ENCODE results near the gene DLG2. TPM values are rescaled to one million over a fixed set of nuclear protein-coding genes. Genes with fewer than 3 reads are reported as not detected.

The DLG2 gene
- total RNA-seq, 1 donor from 2014 or later, result 5.9 TPM

DNA sequence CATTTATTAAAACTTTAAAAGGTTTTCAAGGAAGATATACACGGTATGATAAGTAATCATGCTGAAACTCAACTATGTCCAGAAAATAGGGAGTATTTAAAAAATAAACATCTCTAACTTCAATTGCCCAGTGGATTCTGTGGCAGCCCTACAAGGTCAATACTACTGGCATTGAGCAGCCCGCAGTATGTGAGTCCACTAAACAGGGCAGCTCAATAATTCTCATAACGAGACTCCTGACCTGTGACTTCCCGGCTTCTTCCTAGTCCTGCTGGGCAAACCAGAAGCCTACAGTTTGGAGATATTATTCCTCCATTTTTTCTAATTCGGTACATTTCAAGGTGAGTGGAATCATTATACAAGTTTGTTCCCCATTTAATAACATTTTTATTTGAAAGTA, 1760.5 kb downstream of the DLG2 start:
- H3K4me3 Mint-ChIP-seq, result no peak overlapping the region
- no peak overlapping the region for H3K27ac Mint-ChIP-seq
- DNase-seq (ENCODE audit: extremely low spot score, unreplicated experiment), result no peak
- peaks cover 7% of the 10 kb centered on the region for H3K4me1 Mint-ChIP-seq (ENCODE audit: unreplicated experiment)
- no peaks in the 10 kb centered on the region for H3K36me3 Mint-ChIP-seq
- TF ChIP-seq, protein P1, sequence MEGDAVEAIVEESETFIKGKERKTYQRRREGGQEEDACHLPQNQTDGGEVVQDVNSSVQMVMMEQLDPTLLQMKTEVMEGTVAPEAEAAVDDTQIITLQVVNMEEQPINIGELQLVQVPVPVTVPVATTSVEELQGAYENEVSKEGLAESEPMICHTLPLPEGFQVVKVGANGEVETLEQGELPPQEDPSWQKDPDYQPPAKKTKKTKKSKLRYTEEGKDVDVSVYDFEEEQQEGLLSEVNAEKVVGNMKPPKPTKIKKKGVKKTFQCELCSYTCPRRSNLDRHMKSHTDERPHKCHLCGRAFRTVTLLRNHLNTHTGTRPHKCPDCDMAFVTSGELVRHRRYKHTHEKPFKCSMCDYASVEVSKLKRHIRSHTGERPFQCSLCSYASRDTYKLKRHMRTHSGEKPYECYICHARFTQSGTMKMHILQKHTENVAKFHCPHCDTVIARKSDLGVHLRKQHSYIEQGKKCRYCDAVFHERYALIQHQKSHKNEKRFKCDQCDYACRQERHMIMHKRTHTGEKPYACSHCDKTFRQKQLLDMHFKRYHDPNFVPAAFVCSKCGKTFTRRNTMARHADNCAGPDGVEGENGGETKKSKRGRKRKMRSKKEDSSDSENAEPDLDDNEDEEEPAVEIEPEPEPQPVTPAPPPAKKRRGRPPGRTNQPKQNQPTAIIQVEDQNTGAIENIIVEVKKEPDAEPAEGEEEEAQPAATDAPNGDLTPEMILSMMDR (conservative IDR thresholded peaks at IDR 0.05), result no peak
- peaks cover 4% of the 10 kb centered on the region for H3K9me3 Mint-ChIP-seq
- no peaks in the 10 kb centered on the region for H3K27me3 Mint-ChIP-seq

DNA sequence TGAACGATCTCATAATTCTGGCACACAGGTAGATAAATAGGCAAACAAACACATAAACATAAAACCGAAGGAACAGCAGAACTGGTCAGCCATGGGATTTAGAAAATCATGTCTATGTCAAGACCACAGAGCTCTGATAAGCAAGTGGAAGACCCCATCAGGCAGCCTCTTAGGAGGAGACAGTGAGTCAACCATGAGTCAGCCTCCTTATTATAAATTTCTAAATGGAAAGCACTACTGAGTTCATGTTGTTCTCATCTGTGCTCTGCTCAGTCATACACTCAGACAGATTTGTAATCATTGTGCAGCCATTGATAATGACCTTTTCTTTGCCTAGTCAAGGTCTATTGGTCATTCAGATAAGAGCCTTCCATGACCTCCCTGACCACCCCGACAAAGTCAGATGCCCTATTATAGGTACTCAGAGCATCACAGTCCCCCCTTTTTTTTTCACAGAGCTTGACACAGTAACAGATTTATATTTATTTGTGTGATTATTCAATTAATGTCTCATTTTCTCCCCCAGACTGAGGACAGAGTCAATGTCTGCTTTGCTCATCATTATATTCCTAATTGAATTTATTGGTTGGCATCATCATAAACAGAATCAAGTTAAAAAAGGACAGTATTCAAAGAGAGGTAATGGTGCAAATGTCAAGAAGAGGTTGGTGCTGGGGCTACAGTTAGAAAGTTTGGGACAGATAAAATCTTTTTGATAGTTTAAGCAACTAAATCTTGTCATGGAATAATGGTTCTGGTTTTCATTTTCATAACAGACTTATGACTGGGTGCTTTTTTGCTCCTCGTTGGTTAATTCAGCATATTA, 1761.3 kb downstream of the DLG2 start:
- Mint-ChIP-seq H3K27me3 (no peaks in the 10 kb centered on the region), H3K9me3 (peaks cover 8% of the 10 kb centered on the region), H3K4me3 (no peak overlapping the region), H3K4me1 (ENCODE audit: unreplicated experiment) (peaks cover 7% of the 10 kb centered on the region), H3K36me3 (no peaks in the 10 kb centered on the region), H3K27ac (no peak overlapping the region)
- DNase-seq (ENCODE audit: extremely low spot score, unreplicated experiment), result no peak
- TF ChIP-seq, protein P1 (conservative IDR thresholded peaks at IDR 0.05), result no peak

DNA sequence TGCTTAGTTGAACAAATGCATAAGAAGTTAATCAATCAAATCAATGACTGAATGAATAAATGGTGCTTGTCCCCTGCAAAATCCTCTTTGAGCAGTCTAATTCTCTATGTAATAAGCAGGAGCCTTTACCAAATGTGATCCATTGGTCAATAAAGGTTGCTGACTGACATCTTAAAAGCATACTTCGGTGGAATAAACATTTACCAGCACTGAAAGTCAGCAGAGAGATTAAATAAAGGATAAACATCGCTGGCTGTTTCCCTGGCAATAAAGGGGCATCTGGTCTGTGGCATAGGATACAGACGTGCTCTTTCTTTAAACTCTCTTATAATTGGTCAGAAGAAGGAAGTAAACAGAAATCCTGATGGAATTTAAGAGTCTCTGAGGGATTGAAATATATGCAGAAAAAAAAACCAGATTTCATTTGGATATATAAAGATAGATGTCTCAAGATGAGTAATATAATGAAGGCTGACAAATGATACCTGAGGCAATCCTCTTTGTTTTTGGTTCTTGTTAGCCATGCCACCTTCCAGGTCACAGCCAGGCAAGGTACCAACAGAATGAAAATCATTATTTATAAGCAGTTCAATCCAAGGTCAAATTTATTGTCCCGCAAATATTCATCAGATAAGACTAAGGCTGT, 1762.6 kb downstream of the DLG2 start:
- no peak overlapping the region for H3K27ac Mint-ChIP-seq
- TF ChIP-seq, protein P1 (conservative IDR thresholded peaks at IDR 0.05), result no peak
- H3K4me1 Mint-ChIP-seq (ENCODE audit: unreplicated experiment), result peaks cover 7% of the 10 kb centered on the region
- no peak overlapping the region for H3K4me3 Mint-ChIP-seq
- peaks cover 8% of the 10 kb centered on the region for H3K9me3 Mint-ChIP-seq
- no peaks in the 10 kb centered on the region for H3K36me3 Mint-ChIP-seq
- DNase-seq (ENCODE audit: extremely low spot score, unreplicated experiment), result no peak
- no peaks in the 10 kb centered on the region for H3K27me3 Mint-ChIP-seq

DNA sequence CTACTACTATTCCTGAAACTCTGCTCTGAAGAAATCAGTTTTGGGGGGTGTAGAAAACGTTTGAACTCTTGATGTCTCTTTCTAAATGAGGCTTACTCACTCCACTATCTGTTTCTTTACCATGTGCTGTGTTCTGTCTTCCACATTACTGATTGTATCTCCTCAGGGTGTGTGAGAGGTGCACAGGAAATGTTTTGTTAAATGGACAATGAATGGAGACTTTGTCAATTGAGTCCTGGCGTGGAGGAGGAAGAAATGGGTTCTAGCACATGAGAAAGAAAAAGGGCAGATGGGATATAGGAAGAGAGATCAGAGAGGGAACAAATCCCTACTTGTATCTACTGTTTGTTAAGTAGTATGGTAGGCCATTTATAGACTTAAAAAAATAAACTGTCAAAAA, 1763.9 kb downstream of the DLG2 start:
- H3K27ac Mint-ChIP-seq, result no peak overlapping the region
- no peak overlapping the region for H3K4me3 Mint-ChIP-seq
- TF ChIP-seq, protein P1 (conservative IDR thresholded peaks at IDR 0.05), result no peak
- H3K36me3 Mint-ChIP-seq, result no peaks in the 10 kb centered on the region
- H3K27me3 Mint-ChIP-seq, result no peaks in the 10 kb centered on the region
- peaks cover 4% of the 10 kb centered on the region for H3K9me3 Mint-ChIP-seq
- H3K4me1 Mint-ChIP-seq (ENCODE audit: unreplicated experiment), result peaks cover 7% of the 10 kb centered on the region
- no peak for DNase-seq (ENCODE audit: extremely low spot score, unreplicated experiment)

DNA sequence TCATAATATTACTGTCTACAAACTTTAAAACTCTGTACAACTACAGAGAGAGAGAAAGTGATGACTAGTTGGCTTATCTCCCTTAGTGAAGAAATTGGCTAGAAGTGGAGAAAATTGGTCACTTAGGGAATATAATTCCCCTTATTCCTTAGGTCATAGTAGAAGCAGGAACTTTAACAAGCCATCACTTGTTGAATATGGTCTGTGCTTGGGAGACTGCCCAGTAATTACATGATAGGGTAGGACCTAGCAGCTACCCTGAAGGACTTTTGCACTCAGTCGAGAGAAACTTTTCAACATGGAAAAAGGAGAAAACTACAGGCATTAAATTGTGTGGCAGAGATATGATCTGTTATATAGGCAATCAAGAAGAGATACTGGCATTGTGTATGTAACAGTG, 1764.5 kb downstream of the DLG2 start:
- Mint-ChIP-seq H3K9me3 (peaks cover 4% of the 10 kb centered on the region), H3K27ac (no peak overlapping the region), H3K4me1 (ENCODE audit: unreplicated experiment) (peaks cover 7% of the 10 kb centered on the region), H3K36me3 (no peaks in the 10 kb centered on the region), H3K27me3 (no peaks in the 10 kb centered on the region), H3K4me3 (no peak overlapping the region)
- DNase-seq (ENCODE audit: extremely low spot score, unreplicated experiment), result no peak
- TF ChIP-seq, protein P1 (conservative IDR thresholded peaks at IDR 0.05), result no peak
